ENCODE results near the gene GXYLT1. TPM values are rescaled to one million over a fixed set of nuclear protein-coding genes. Genes with fewer than 3 reads are reported as not detected.

GXYLT1 gene
- total RNA-seq, 1 donor from 2014 or later: 18.4 TPM

DNA sequence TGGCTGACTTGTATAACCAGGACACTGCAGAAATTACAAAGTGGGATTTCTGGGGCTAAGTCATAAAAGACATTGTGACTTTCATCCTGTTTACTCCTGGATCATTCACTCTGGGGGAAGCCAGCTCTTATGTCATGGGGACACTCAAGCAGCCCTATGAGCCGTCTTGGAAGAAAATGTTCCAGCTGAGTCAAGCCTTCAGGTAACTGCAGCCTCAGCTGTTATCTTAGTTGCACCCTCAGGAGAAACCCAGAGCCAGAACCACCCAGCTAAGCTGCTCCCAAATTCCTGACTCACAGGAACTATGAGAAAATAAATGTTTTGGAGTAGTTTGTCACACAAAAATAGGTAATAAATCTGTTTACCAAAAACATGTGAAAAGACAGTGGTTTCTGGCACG is 43.1 kb upstream of the GXYLT1 start:
- Mint-ChIP-seq H3K4me3 (no peak overlapping the region), H3K27ac (ENCODE audit: unreplicated experiment) (no peak overlapping the region), H3K4me1 (no peaks in the 10 kb centered on the region), H3K36me3 (ENCODE audit: low read depth) (peaks cover 5% of the 10 kb centered on the region), H3K27me3 (ENCODE audit: low read depth) (no peaks in the 10 kb centered on the region), H3K9me3 (no peaks in the 10 kb centered on the region)
- TF ChIP-seq CTCF (conservative IDR thresholded peaks at IDR 0.05): no peak
- no peak for DNase-seq (ENCODE audit: low read depth, low spot score)

- peaks cover 5% of the 10 kb centered on the region for H3K36me3 Mint-ChIP-seq (ENCODE audit: low read depth)
- no peaks in the 10 kb centered on the region for H3K9me3 Mint-ChIP-seq
- no peak for DNase-seq (ENCODE audit: low read depth, low spot score)
- H3K4me1 Mint-ChIP-seq: no peaks in the 10 kb centered on the region
- H3K4me3 Mint-ChIP-seq: no peak overlapping the region
- H3K27ac Mint-ChIP-seq (ENCODE audit: unreplicated experiment): no peak overlapping the region
- no peaks in the 10 kb centered on the region for H3K27me3 Mint-ChIP-seq (ENCODE audit: low read depth)
- TF ChIP-seq CTCF (conservative IDR thresholded peaks at IDR 0.05): no peak
Observed at GRCh38 chr12:42186793-42187192, 42.1 kb upstream of the GXYLT1 start.

DNA sequence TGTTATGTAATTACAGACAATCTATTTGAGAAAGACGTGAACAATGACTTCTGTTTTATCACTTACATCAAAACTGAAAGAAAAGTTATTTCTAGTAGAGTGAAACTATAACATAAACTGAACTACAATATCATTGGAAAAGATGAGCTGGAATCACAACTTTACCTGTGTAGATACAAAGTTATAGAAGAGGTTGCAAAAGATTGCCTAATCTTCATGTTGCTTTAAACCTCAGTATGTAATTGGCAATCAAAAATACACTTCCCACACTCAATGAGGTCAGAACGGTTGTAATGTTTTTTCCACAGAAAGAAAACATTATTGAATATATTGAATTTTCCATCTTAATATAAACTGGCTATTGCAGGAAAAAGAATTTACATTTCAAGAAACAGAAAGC is 37.7 kb upstream of the GXYLT1 start:
- H3K9me3 Mint-ChIP-seq: no peaks in the 10 kb centered on the region
- peaks cover 5% of the 10 kb centered on the region for H3K4me1 Mint-ChIP-seq
- H3K36me3 Mint-ChIP-seq (ENCODE audit: low read depth): peaks cover 9% of the 10 kb centered on the region
- no peaks in the 10 kb centered on the region for H3K27me3 Mint-ChIP-seq (ENCODE audit: low read depth)
- no peak overlapping the region for H3K4me3 Mint-ChIP-seq
- no peak for TF ChIP-seq CTCF (conservative IDR thresholded peaks at IDR 0.05)
- H3K27ac Mint-ChIP-seq (ENCODE audit: unreplicated experiment): no peak overlapping the region
- no peak for DNase-seq (ENCODE audit: low read depth, low spot score)

GRCh38 chr12:42180990-42181596 is 36.4 kb upstream of the GXYLT1 start:
- no peak overlapping the region for H3K4me3 Mint-ChIP-seq
- no peak overlapping the region for H3K27ac Mint-ChIP-seq (ENCODE audit: unreplicated experiment)
- peaks cover 6% of the 10 kb centered on the region for H3K9me3 Mint-ChIP-seq
- no peak for TF ChIP-seq CTCF (conservative IDR thresholded peaks at IDR 0.05)
- H3K36me3 Mint-ChIP-seq (ENCODE audit: low read depth): peaks cover 20% of the 10 kb centered on the region
- DNase-seq (ENCODE audit: low read depth, low spot score): no peak
- H3K27me3 Mint-ChIP-seq (ENCODE audit: low read depth): no peaks in the 10 kb centered on the region
- H3K4me1 Mint-ChIP-seq: peaks cover 5% of the 10 kb centered on the region

- DNase-seq (ENCODE audit: low read depth, low spot score): no peak
- Mint-ChIP-seq H3K4me3 (no peak overlapping the region), H3K27me3 (ENCODE audit: low read depth) (no peaks in the 10 kb centered on the region), H3K36me3 (ENCODE audit: low read depth) (peaks cover 23% of the 10 kb centered on the region), H3K9me3 (peaks cover 10% of the 10 kb centered on the region), H3K4me1 (peaks cover 5% of the 10 kb centered on the region), H3K27ac (ENCODE audit: unreplicated experiment) (no peak overlapping the region)
- TF ChIP-seq CTCF (conservative IDR thresholded peaks at IDR 0.05): no peak
Observed at GRCh38 chr12:42178101-42178500, 33.4 kb upstream of the GXYLT1 start.

Data from neural crest cell (in vitro differentiated cells).